HG03064 (cell line): ENCODE measurements around the gene TTF2.

Experiments
- ATAC-seq: cut with Tn5 transposase; IDR thresholded peaks from one replicate; pipeline ENCODE4 v1.9.1; 2021; ENCODE audit warnings: low read depth; ENCODE audit not compliant: unreplicated experiment

Gene TTF2

GRCh38 chr1:117044217-117044616 lies 15.9 kb upstream of the TTF2 start:
- no peak for ATAC-seq

GRCh38 chr1:117045644-117046043 lies 14.5 kb upstream of the TTF2 start:
- ATAC-seq, result no peak

- no peak for ATAC-seq
Measured at GRCh38 chr1:117046781-117047180, 13.3 kb upstream of the TTF2 start.

- no peak for ATAC-seq
Measured at GRCh38 chr1:117047271-117047670, 12.9 kb upstream of the TTF2 start.

- no peak for ATAC-seq
Measured at GRCh38 chr1:117049857-117050256, 10.3 kb upstream of the TTF2 start.

- peak; percentile 78 for ATAC-seq
Measured at GRCh38 chr1:117051224-117052064, 8.7 kb upstream of the TTF2 start.

GRCh38 chr1:117054068-117054467 lies 6.1 kb upstream of the TTF2 start:
- no peak for ATAC-seq

- ATAC-seq, result no peak
Measured at GRCh38 chr1:117058810-117059209, 1.3 kb upstream of the TTF2 start.

- ATAC-seq, result peak; percentile 37
Measured at GRCh38 chr1:117059334-117059677, 820 bp upstream of the TTF2 start.

- peak; percentile 1 for ATAC-seq
Measured at GRCh38 chr1:117060441-117061317, 553 bp downstream of the TTF2 start.

GRCh38 chr1:117061986-117062415 lies 1.9 kb downstream of the TTF2 start:
- ATAC-seq, result no peak

GRCh38 chr1:117066367-117066766 lies 6.2 kb downstream of the TTF2 start:
- no peak for ATAC-seq

GRCh38 chr1:117067533-117068370 lies 7.6 kb downstream of the TTF2 start:
- ATAC-seq, result no peak

GRCh38 chr1:117068580-117068979 lies 8.5 kb downstream of the TTF2 start:
- ATAC-seq, result no peak

- no peak for ATAC-seq
Measured at GRCh38 chr1:117069220-117069844, 9.2 kb downstream of the TTF2 start.

GRCh38 chr1:117070124-117070523 lies 10.0 kb downstream of the TTF2 start:
- ATAC-seq, result no peak

GRCh38 chr1:117076648-117077047 lies 16.5 kb downstream of the TTF2 start:
- ATAC-seq, result no peak

GRCh38 chr1:117077267-117077666 lies 17.1 kb downstream of the TTF2 start:
- no peak for ATAC-seq

GRCh38 chr1:117079737-117080136 lies 19.6 kb downstream of the TTF2 start:
- ATAC-seq, result no peak

- ATAC-seq, result no peak
Measured at GRCh38 chr1:117084231-117084630, 24.1 kb downstream of the TTF2 start.
